HG02763 (cell line): ENCODE data around the gene STX8.
A peak's percentile ranks its signal among the peaks of the same experiment; 100 is the strongest.
"Not testable (repeated sequence)": the region's sequence is repeated elsewhere in the genome, so short reads cannot be mapped to it uniquely, and the experiment has no call there.

ENCODE experiments used
- ATAC-seq: cut with Tn5 transposase; IDR thresholded peaks from one replicate; pipeline ENCODE4 v1.9.1; 2021; ENCODE audit warnings: mild to moderate bottlenecking, moderate library complexity; ENCODE audit not compliant: unreplicated experiment

STX8 gene

GRCh38 chr17:9408381-9408780, 167.2 kb downstream of the STX8 start:
- ATAC-seq, result no peak

- no peak for ATAC-seq
Observed at GRCh38 chr17:9406046-9406606, 169.5 kb downstream of the STX8 start.

DNA sequence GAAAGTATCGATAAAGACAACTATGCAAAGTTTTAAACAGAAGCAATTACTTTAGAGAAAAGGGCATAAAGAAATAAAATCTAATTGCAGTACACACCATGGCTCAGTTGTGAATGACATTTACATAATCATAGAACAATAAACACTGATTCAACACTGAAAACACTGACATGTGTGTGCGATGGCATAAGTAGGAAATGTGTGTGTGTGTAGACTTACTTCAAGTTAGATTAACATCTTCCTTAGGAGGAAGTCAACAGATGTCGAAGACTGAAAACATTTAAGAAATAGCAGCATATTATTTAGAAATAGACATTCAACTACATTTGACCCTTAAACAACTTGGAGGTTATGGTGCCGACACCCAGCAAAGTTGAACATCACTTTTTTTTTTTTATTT, 172.4 kb downstream of the STX8 start:
- ATAC-seq, result no peak

DNA sequence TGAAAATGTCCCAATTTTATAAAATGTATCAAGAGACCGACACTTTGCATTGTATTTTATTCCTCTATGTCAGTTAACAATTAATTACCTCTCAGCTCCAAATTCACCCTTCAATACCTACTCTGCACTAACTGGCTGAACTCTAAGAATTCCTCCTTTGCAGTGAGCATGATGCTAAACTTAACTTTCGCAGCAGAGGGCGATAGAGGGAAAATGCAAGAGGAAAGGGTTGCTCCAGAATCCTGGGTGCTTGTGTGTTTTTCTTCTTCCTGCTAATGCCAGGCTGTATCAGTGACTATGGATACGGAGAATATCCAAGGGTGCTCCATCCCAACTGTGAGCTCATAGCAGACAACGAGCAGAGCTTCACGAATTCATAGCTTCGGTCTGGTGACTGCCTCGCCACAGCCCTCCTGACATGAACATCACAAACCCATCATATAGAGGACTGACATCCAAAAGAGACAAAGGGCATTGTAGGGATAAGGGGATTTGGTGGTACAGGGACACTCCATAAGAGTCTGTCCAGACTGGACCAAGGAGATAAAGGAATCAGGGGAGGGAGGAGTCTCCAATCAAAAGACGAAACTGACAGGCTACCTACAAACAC, 172.9 kb downstream of the STX8 start:
- no peak for ATAC-seq

- no peak for ATAC-seq
Observed at GRCh38 chr17:9401434-9401833, 174.2 kb downstream of the STX8 start.

- peak; percentile 76 for ATAC-seq
Observed at GRCh38 chr17:9389111-9389527, 186.5 kb downstream of the STX8 start.

DNA sequence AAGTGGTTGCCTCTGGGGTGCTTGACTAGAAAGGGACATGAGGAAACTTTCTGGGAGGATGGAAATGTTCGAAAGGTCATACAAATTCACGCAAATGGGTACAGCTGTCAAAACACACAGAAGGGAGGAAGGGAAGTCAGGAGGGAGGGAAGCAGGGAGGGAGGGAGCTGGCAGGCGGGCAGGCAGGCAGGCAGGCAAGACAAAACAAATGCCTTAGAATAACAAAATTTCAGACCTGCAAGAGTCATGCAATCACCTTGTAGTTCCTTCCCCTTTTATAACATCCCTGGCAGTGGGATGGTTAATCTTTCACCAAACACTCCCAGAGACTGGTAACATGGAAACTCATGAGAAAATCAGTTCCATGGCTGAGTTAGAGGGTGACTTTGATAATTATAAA, 189.2 kb downstream of the STX8 start:
- no peak for ATAC-seq

DNA sequence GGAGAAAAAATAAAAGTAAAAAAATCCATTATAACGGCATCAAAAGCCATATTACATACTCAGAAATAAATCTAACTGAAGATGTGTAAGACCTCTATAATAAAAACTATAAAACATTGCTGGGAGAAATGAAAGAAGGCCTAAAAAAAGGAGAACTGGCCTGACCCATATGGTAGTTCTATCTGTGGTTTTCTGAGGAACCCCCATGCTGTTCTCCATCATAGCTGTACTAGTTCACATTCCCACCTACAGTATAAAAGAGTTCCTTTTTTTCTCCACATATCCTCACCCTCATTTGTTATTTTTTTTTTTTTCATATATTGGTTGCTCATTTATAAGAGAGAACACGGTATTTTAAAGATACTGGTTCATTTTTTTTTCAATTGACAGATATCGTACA, 191.8 kb downstream of the STX8 start:
- no peak for ATAC-seq

GRCh38 chr17:9382626-9383025, 193.0 kb downstream of the STX8 start:
- ATAC-seq, result no peak

DNA sequence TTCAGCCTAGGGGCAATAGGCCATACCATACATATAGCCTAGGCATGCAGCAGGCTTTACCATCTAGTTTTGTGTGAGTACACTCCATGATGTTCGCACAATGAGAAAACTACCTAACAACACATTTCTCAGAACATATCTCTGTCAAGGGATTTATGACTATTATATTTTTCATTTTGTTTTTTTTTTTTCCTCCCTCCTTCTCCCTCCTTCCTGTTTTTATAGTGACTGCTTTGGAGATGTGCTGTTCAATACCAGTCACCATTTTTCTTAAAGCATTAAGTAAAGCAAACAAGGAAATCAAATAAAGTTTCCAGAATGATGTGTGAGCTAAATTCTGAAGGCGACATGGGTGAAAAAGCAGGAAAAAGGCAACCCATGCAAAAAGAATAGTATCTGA, 194.6 kb downstream of the STX8 start:
- no peak for ATAC-seq

- no peak for ATAC-seq
Observed at GRCh38 chr17:9380361-9380760, 195.3 kb downstream of the STX8 start.

DNA sequence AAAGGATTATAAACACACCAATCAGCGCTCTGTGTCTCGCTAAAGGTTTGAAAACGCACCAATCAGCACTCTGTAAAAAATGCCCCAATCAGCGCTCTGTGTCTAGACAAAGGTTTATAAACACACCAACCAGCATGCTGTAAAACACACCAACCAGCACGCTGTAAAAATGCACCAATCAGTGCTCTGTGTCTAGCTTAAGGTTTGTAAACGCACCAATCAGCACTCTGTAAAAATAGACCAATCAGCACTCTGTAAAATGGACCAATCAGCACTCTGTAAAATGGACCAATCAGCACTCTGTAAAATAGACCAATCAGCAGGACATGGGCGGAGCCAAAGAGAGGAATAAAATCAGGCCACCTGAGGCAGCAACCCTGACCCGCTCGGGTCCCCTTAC, 199.4 kb downstream of the STX8 start:
- ATAC-seq, result not testable (repeated sequence)

DNA sequence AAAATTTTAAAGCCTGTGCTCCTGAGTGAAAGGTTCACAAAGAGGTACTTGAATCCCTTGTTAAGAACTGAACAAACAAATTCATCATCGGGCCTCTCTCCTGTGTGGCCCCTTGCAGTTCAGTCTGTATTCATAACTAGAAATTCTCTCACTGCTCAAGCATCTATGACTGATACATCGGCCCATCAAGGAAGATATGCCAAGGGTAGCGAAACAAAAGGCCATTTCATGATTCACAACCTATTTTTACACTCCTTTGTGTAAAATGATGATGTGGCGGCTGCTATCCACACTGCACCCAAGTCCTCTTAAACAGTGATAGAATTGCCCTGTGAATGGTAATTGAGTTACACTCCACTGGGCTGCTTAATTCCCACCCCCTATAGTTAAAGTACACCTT, 204.6 kb downstream of the STX8 start:
- ATAC-seq, result no peak

DNA sequence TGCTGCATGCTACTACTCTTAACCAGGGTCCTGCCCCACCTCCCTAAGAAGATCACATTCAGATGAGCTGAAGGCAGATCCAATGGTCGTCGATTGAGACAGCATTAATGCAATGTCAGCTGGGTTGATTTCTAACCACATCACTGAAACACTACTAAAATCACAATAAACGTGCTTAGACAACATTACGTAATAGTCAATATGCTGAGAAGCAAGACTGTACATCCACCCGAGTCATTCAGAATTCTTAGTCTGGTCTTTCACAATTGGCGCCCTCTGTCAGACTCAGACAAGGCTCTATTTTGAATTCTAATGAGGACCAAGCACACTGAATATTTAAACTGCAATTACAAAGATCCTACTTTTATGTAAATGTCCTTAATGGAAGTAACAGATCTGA, 205.2 kb downstream of the STX8 start:
- ATAC-seq, result no peak

DNA sequence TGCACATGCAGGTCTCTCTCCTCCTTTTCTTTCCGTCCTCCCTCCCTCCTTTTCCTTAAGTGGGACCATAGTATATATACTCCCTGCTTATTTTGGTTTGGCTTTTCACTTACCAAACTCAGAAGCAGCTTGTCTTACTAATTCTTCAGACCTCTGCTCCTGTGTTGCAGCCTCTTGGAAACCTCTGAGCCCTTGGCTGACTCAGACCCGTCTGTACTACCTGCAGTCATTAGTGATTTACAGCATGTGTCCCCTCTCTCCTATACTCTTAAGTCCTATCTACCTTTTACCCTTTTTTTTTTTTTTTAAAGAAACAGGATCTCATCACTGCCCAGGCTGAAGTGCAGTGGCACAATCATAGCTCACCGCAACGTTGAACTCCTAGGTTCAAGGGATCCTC, 207.0 kb downstream of the STX8 start:
- ATAC-seq, result no peak

GRCh38 chr17:9367156-9367555, 208.5 kb downstream of the STX8 start:
- no peak for ATAC-seq

DNA sequence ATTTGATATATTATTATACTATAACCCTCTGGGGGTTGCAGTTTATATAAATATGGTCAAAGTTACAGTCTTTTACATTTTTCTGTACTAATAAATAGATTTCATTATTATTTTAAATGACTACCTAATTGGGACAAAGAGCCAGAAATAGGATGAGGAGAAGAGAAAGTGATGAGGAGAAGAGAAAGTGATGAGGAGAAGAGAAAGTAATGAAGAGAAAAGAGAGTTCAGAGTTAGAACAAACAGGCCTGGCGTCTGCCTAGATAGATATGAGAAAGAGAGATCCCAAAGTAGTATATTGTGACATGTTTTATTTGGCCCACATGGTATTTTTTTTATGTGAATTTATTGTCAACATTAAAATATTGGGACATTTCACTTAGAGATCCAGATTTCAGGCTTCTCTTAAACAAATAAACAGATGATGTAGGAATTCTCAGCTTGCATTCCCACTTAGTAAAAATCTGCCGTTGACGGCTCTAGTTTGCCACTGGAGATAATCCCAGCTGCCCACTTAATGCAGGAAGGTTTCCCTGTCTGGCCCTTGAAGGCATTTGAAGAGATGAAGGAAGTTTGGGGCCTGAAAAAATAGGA, 210.7 kb downstream of the STX8 start:
- no peak for ATAC-seq

- ATAC-seq, result no peak
Observed at GRCh38 chr17:9363440-9364350, 211.9 kb downstream of the STX8 start.

GRCh38 chr17:9361188-9361955, 214.2 kb downstream of the STX8 start:
- no peak for ATAC-seq

DNA sequence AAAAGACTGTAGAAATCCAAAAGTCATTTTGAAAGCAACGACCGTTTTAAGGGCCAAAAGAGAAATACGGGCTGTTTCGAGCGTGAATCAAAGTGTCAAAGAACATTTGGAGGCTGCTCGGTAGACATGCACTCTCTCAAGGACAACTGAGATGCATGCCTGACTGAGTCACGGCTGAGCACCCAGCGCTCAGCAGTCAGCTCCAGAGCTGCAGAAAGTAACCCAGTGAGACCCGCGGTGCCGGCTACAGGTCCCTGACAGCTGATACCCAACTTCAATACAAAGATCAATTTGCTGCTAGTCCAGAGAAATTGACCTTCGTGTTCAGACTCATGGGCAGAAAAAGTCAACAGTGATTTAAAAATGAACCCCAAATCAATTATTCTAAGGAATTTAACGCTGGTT, 214.9 kb downstream of the STX8 start:
- no peak for ATAC-seq

DNA sequence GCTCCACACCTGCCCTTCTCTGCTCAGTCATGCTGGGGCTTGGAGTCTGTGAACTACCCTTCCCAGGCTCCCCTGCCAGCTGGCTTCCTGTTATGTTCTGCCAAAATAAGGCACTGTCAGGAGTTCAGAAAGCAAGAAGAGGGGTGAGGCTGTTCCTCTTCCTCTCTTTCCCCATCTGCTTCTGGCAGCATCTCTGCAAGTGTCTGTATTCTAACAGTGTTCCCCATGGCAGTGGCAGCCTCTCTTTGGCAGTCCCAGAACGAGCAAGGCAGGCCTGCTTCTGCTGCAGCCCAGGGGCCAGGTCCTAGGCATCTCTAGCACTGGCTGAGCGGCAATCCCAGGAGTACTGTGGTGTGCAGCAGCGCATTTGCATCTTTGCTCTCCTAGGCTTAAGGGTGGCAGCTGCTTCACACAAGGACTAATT, 219.1 kb downstream of the STX8 start:
- ATAC-seq, result no peak
